GM19467 (cell line): Measurements from ENCODE around the gene USP8.

ENCODE experiments used
- ATAC-seq: cut with Tn5 transposase; IDR thresholded peaks from one replicate; pipeline ENCODE4 v1.9.1; 2021; ENCODE audit warnings: mild to moderate bottlenecking, moderate library complexity; ENCODE audit not compliant: unreplicated experiment

The USP8 gene

GRCh38 chr15:50531766-50532165 lies 107.6 kb downstream of the USP8 start:
- ATAC-seq: no peak

GRCh38 chr15:50542887-50543210 lies 118.6 kb downstream of the USP8 start:
- no peak for ATAC-seq

- ATAC-seq: no peak
These were observed 119.4 kb downstream of the USP8 start for GRCh38 chr15:50543556-50543955.

GRCh38 chr15:50544368-50544767 lies 120.2 kb downstream of the USP8 start:
- no peak for ATAC-seq

GRCh38 chr15:50546566-50546965 lies 122.4 kb downstream of the USP8 start, which contains the start of gene USP50:
Gene USP50 (minus strand): TSS chr15:50546666. CDS start chr15:50546525, 141 bp downstream.
- ATAC-seq: no peak

GRCh38 chr15:50549326-50549725 lies 125.1 kb downstream of the USP8 start:
- no peak for ATAC-seq

GRCh38 chr15:50552238-50552637 lies 128.0 kb downstream of the USP8 start:
- no peak for ATAC-seq

- no peak for ATAC-seq
These were observed 132.6 kb downstream of the USP8 start for GRCh38 chr15:50556642-50557371.

- ATAC-seq: no peak
These were observed 133.8 kb downstream of the USP8 start for GRCh38 chr15:50558012-50558411.

- ATAC-seq: no peak
These were observed 138.8 kb downstream of the USP8 start for GRCh38 chr15:50562735-50563640.

- no peak for ATAC-seq
These were observed 139.6 kb downstream of the USP8 start for GRCh38 chr15:50563756-50564155.
